RPMI7951 (cell line): ENCODE results near the gene CHRNB1. TPM values are rescaled to one million over a fixed set of nuclear protein-coding genes. Genes with fewer than 3 reads are reported as not detected.
A peak's percentile ranks its signal among the peaks of the same experiment; 100 is the strongest.

ENCODE experiments used
- DNase-seq: peaks from one replicate; pipeline ENCODE4 v3.0.0-alpha.2; 2012; ENCODE audit warnings: low read depth
- total RNA-seq: library from RNA; depleted of rRNA; stranded (reverse); fragments of >200 nt; shearing (Covaris generic); gene quantifications from 2 replicates; pipeline ENCODE4 v1.2.3, GENCODE V29; 2014; rRNA removed

Gene CHRNB1, protein sequence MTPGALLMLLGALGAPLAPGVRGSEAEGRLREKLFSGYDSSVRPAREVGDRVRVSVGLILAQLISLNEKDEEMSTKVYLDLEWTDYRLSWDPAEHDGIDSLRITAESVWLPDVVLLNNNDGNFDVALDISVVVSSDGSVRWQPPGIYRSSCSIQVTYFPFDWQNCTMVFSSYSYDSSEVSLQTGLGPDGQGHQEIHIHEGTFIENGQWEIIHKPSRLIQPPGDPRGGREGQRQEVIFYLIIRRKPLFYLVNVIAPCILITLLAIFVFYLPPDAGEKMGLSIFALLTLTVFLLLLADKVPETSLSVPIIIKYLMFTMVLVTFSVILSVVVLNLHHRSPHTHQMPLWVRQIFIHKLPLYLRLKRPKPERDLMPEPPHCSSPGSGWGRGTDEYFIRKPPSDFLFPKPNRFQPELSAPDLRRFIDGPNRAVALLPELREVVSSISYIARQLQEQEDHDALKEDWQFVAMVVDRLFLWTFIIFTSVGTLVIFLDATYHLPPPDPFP
- 10.4 and 11.9 TPM in 2 replicates for total RNA-seq

DNA sequence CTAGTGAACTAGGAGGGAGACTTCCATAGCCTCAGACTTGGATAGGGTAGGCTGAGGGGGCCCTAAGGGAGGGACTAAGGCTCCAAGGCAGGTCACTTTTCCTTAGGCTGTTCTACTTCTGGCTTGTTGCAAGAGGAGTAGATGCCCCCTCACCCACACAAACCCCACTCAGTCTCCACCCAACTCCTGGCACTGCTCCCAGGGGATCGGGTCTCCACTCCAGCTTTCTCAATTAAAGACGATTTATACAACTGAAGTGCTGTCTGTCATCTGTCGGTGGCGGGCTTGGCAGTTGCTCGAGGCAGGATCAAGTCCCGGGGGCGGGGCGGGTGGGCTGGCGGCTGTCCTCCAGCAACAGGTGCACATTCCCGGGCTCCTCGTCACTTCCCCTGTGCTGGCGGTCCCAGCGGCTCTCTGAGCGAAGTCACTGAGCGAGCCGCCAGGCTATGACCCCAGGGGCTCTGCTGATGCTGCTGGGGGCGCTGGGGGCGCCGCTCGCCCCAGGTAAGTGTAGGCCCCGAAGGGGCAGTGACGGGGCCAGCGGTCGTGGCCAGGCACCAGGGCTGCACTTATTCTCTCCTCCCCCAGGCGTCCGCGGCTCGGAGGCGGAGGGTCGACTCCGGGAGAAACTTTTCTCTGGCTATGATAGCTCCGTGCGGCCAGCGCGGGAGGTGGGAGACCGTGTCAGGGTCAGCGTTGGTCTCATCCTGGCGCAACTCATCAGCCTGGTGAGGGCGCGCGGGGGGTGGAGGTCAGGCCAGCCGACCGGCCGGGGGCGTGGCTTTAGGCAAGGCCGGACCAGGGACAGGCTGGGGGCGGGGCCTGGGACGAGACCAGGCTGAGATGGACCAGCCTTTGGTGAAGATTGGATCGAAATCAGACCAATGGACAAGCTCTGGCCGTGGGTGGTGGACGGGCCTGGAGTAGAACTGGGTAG lies at the start of gene CHRNB1:
CHRNB1 (plus strand) TSS at position 380 of the 937 bp plus-strand sequence; CDS start at position 447, 67 bp downstream.
- peak; percentile 61 for DNase-seq

GRCh38 chr17:7396147-7396546 lies 48.7 kb upstream of the CHRNB1 start:
- no peak for DNase-seq

GRCh38 chr17:7398612-7399011 lies 46.2 kb upstream of the CHRNB1 start:
- DNase-seq = no peak

- DNase-seq = no peak
Measured at GRCh38 chr17:7403043-7403726, 41.7 kb upstream of the CHRNB1 start.

DNA sequence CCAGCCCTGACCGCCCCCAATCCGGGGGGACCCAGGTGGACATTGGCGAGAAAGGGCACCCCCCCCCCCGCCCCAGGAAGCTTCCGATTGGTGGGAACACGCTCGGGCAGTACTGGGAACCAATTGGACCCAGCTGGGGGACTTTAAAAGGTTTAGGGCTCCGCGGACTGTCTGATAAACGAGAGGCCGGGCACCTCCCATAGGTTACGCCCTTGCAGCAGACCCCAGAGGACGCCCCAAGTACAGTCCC lies 41.2 kb upstream of the CHRNB1 start:
- DNase-seq = peak; percentile 74

- DNase-seq = peak; percentile 99
Measured at GRCh38 chr17:7403977-7404736, 40.7 kb upstream of the CHRNB1 start, which contains the start of gene TMEM256. Gene TMEM256, minus strand, starts transcription at chr17:7404097. Its CDS starts 13 bp downstream, at chr17:7404084.

GRCh38 chr17:7404737-7405349 lies 40.0 kb upstream of the CHRNB1 start:
- DNase-seq = no peak

- no peak for DNase-seq
Measured at GRCh38 chr17:7405350-7406234, 39.3 kb upstream of the CHRNB1 start.

- DNase-seq = no peak
Measured at GRCh38 chr17:7406235-7406825, 38.5 kb upstream of the CHRNB1 start.

- DNase-seq = no peak
Measured at GRCh38 chr17:7407082-7407481, 37.8 kb upstream of the CHRNB1 start.

DNA sequence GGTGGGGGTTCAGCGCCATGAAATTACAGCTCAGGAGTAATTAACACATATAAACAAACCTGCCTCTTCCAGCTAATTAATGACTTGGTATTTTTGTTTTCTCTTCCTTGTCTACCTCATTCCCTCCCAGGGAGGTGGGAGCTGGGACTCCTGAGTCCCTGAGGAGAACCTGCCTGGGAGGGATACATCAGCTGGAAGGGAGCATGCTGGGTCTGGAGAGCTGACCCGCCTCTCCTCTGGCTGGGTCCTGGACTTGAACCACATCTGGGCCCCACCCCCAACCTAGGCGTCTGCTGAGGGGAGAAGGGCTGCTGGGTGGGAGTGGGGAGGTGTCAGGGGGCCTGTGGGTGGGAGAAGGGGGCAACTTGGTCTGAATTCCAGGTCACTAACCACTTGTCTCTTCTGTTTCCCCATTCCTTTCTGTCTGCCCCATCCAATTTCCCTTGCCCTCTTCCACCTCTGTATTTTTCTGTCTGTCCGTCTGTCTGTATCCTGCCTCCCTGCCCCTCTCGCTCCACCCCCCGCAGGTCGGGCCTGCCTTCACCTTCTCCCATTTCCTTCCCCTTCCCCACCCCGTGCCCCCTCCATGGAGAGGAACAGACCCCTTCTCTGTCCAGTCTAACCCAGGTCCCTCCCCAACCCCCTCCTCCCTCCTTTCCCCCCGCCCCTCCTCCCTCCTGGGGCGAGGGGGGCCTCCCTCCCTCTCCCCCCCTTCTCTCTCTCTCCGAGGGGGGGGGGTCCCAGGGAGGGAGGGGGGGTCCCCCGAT lies 37.2 kb upstream of the CHRNB1 start, which contains the start of gene NLGN2:
NLGN2 (plus strand) TSS at position 361 of the 767 bp plus-strand sequence. CDS start 411 bp downstream, outside the sequence.
- DNase-seq = no peak

GRCh38 chr17:7408252-7408727 lies 36.6 kb upstream of the CHRNB1 start:
- no peak for DNase-seq

- DNase-seq = no peak
Measured at GRCh38 chr17:7408863-7409262, 36.0 kb upstream of the CHRNB1 start.

- DNase-seq = no peak
Measured at GRCh38 chr17:7409716-7410115, 35.1 kb upstream of the CHRNB1 start.

GRCh38 chr17:7410634-7411426 lies 34.0 kb upstream of the CHRNB1 start:
- no peak for DNase-seq

- no peak for DNase-seq
Measured at GRCh38 chr17:7411427-7411750, 33.5 kb upstream of the CHRNB1 start.

GRCh38 chr17:7413346-7413985 lies 31.4 kb upstream of the CHRNB1 start:
- peak; percentile 90 for DNase-seq
